Endothelial cell of umbilical vein (primary cell): Measurements from ENCODE around the gene CLDN19. TPM values are rescaled to one million over a fixed set of nuclear protein-coding genes. Genes with fewer than 3 reads are reported as not detected.
"Not testable (repeated sequence)": the region's sequence is repeated elsewhere in the genome, so short reads cannot be mapped to it uniquely, and the experiment has no call there.

Experiments
- BruUV-seq: library from RNA; stranded (reverse); fragments of 400-500 nt; replicated peaks from 2 replicates; lab custom pipeline; 2021; lab: Mats Ljungman, UMichigan
- CTCF ChIA-PET: fragments of 300-600, 350-600 bp; sonication (Branson Sonifier 250); formaldehyde crosslinking; loops from one replicate; lab custom pipeline; 2021; ENCODE audit warnings: antibody characterized with exemption, inconsistent platforms; lab: Charles Lee
- POLR2A ChIA-PET: fragments of 300-600, 350-600 bp; sonication (Branson Sonifier 250); formaldehyde crosslinking; loops from one replicate; lab custom pipeline; 2021; ENCODE audit warnings: antibody characterized with exemption, inconsistent platforms; lab: Charles Lee
- DNase-seq: peaks from one replicate; pipeline ENCODE4 v3.0.0-alpha.2; 2011; ENCODE audit warnings: low read depth, low spot score
- FAIRE-seq: peaks from 2 replicates; lab custom pipeline; 2011; peaks lifted over from hg19 to GRCh38; lab: Jason Lieb, UNC
- H2AFZ ChIP-seq: 2 replicates; pipeline ENCODE4 v1.6.0; 2012; ENCODE audit warnings: low read depth, low read length, control low read depth, inconsistent platforms
- H3K27ac ChIP-seq: 2 replicates; pipeline ENCODE4 v1.5.1; 2011; ENCODE audit warnings: low read depth, mild to moderate bottlenecking, control low read depth, low read length, moderate library complexity; ENCODE audit not compliant: insufficient read depth
- H3K27me3 ChIP-seq, 2 experiments: 2 replicates each; pipeline versions ENCODE4 v1.6.0 to v1.6.1; 2011; ENCODE audit warnings: low read length in 2 of 2, mixed read lengths in 1 of 2; ENCODE audit not compliant: control insufficient read depth in 2 of 2, insufficient read depth in 2 of 2
- H3K36me3 ChIP-seq, 2 experiments: 2 replicates in 1 of 2; 3 replicates in 1 of 2; pipeline ENCODE4 v1.5.1; 2011; ENCODE audit warnings: low read length in 2 of 2, mild to moderate bottlenecking in 1 of 2, moderate library complexity in 1 of 2; ENCODE audit not compliant: control insufficient read depth in 2 of 2, insufficient read depth in 2 of 2; ENCODE audit errors: extremely low read depth in 1 of 2
- H3K4me1 ChIP-seq: 3 replicates; pipeline ENCODE4 v1.5.1; 2011; ENCODE audit warnings: mild to moderate bottlenecking, low read length; ENCODE audit not compliant: control insufficient read depth, insufficient read depth; ENCODE audit errors: extremely low read depth
- H3K4me2 ChIP-seq: 2 replicates; pipeline ENCODE4 v1.6.1; 2011; ENCODE audit warnings: low read length, control low read depth, mixed read lengths; ENCODE audit not compliant: insufficient read depth
- H3K4me3 ChIP-seq, 3 experiments: fragments of 200-600 bp in 1 of 3; sonication (generic), shearing (Covaris generic) in 1 of 3; replicated peaks in 1 of 3; 2 replicates each; pipeline ENCODE4 v1.5.1; 2011 to 2016; ENCODE audit warnings: control low read depth in 3 of 3, low read length in 3 of 3, mild to moderate bottlenecking in 2 of 3, inconsistent platforms in 1 of 3, low read depth in 1 of 3, moderate library complexity in 1 of 3; ENCODE audit not compliant: insufficient read depth in 1 of 3
- H3K79me2 ChIP-seq: 2 replicates; pipeline ENCODE4 v1.6.0; 2012; ENCODE audit warnings: low read length, inconsistent platforms; ENCODE audit not compliant: control insufficient read depth, insufficient read depth
- H3K9ac ChIP-seq: replicated peaks from 2 replicates; pipeline ENCODE3; 2011; ENCODE audit warnings: low read length, control low read depth; ENCODE audit not compliant: insufficient read depth; ENCODE audit errors: extremely low read depth
- H3K9me1 ChIP-seq: replicated peaks from 3 replicates; pipeline ENCODE4 v1.6.0; 2011; ENCODE audit warnings: mild to moderate bottlenecking, low read length; ENCODE audit not compliant: control insufficient read depth, insufficient read depth; ENCODE audit errors: extremely low read depth
- H3K9me3 ChIP-seq: replicated peaks from 2 replicates; pipeline ENCODE4 v1.5.1; 2012; ENCODE audit warnings: low read length, inconsistent platforms; ENCODE audit not compliant: control insufficient read depth, insufficient read depth
- H4K20me1 ChIP-seq: replicated peaks from 2 replicates; pipeline ENCODE3; 2011; ENCODE audit warnings: mild to moderate bottlenecking, low read length; ENCODE audit not compliant: control insufficient read depth, insufficient read depth; ENCODE audit errors: extremely low read depth
- EZH2 ChIP-seq: IDR thresholded peaks from 2 replicates; pipeline ENCODE4 v1.6.1; 2012; ENCODE audit warnings: borderline replicate concordance, low read depth, mild to moderate bottlenecking, moderate library complexity, low read length, inconsistent platforms; ENCODE audit not compliant: severe bottlenecking
- FOS ChIP-seq: IDR thresholded peaks from 2 replicates; pipeline ENCODE4 v1.6.1; 2011; ENCODE audit warnings: mild to moderate bottlenecking, low read length, moderate library complexity, borderline replicate concordance; ENCODE audit not compliant: insufficient read depth
- GATA2 ChIP-seq: IDR thresholded peaks from 2 replicates; pipeline ENCODE4 v1.7.0; 2011; ENCODE audit warnings: low read depth, mild to moderate bottlenecking, moderate library complexity, mixed read lengths, low read length; ENCODE audit not compliant: insufficient read length, insufficient read depth
- JUN ChIP-seq: IDR thresholded peaks from 2 replicates; pipeline ENCODE4 v1.6.1; 2011; ENCODE audit warnings: borderline replicate concordance, low read depth; ENCODE audit not compliant: insufficient read length, insufficient read depth
- MYC ChIP-seq: IDR thresholded peaks from one replicate; pipeline ENCODE4 v1.6.1; 2011; ENCODE audit warnings: mild to moderate bottlenecking, low read depth, low read length
- POLR2A ChIP-seq: IDR thresholded peaks from 2 replicates; pipeline ENCODE4 v1.6.1; 2012; ENCODE audit warnings: low read depth, mild to moderate bottlenecking, control low read depth, low read length
- POLR2AphosphoS5 ChIP-seq: IDR thresholded peaks from 2 replicates; pipeline ENCODE4 v1.6.1; 2012; ENCODE audit warnings: low read depth, mild to moderate bottlenecking, control low read depth, low read length, moderate library complexity; ENCODE audit not compliant: insufficient read depth
- dilution Hi-C: fragments of 300-500 bp; cut with MboI; formaldehyde crosslinking; loops from one replicate; pipeline ENCODE4 v1.15.0; 2019; ENCODE audit warnings: low sequenced_read_pairs; ENCODE audit not compliant: extremely low pct_ligation_motif_present
- intact Hi-C: fragments of 100-400 bp; cut with micrococcal nuclease; formaldehyde crosslinking; loops from one replicate; pipeline ENCODE4 v1.10.0; 2022
- polyA plus RNA-seq, 4 experiments: library from polyadenylated mRNA; depleted of rRNA in 3 of 4; stranded (reverse) in 3 of 4; unstranded in 1 of 4; fragments of >200 nt; gene quantifications; 2 replicates each; pipeline versions ENCODE4 v1.2.1 to v1.2.3, GENCODE V29; 2011 to 2012; ENCODE audit warnings: missing spikeins in 1 of 4
- total RNA-seq: library from RNA; stranded (reverse); gene quantifications from 2 replicates; pipeline ENCODE4 v1.2.3, GENCODE V29; 2021
- TF ChIP-seq, protein P1 (sequence below): IDR thresholded peaks from 2 replicates; pipeline ENCODE4 v1.6.1; 2011; ENCODE audit not compliant: insufficient read depth, insufficient read length
- TF ChIP-seq, protein P2 (sequence below), 2 donors: IDR thresholded peaks; 1 replicate in 1 of 2; 2 replicates in 1 of 2; pipeline ENCODE4 v1.5.1; 2011; ENCODE audit warnings: low read length in 2 of 2, mild to moderate bottlenecking in 2 of 2, moderate library complexity in 2 of 2, control low read depth in 1 of 2, inconsistent platforms in 1 of 2, low read depth in 1 of 2; ENCODE audit not compliant: insufficient read depth in 1 of 2; ENCODE audit errors: extremely low read depth in 1 of 2

Gene CLDN19
- total and polyA plus RNA-seq, 2 donors (not counting 3 experiments of a cell fraction or from before 2014, with no cell fraction given) = not detected

DNA sequence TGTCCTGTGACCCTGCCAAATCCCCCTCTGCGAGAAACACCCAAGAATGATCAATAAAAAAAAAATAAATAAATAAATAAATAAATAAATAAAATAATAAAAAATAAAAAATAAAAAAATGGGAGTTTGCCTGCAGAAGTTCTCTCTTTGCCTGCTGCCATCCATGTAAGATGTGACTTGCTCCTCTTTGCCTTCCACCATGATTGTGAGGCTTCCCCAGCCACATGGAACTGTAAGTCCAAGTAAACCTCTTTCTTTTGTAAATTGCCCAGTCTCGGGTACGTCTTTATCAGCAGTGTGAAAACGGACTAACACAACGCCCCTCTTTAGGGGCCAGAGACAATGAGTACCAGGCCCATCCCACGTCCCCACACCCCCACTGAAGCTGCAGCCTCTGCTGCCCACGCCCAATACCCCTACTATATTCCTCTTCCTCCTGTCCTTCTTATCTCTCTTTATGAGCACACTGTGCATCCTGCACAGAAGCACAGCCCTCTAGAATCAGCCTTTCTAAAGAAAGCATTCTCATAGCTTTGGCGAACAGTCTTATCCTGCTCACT is 11.6 kb upstream of the CLDN19 start:
- intact Hi-C loops, H3K9ac ChIP-seq, H3K9me3 ChIP-seq, BruUV-seq, H3K79me2 ChIP-seq, CTCF ChIA-PET, H2AFZ ChIP-seq, H4K20me1 ChIP-seq, POLR2A ChIA-PET, FAIRE-seq, H3K4me3 ChIP-seq, DNase-seq, H3K27ac ChIP-seq, H3K4me1 ChIP-seq, dilution Hi-C loops, H3K9me1 ChIP-seq, H3K27me3 ChIP-seq, H3K4me2 ChIP-seq: not testable (repeated sequence)
- peaks cover 30 to 70% of the 10 kb centered on the region in 2 experiments for H3K36me3 ChIP-seq

DNA sequence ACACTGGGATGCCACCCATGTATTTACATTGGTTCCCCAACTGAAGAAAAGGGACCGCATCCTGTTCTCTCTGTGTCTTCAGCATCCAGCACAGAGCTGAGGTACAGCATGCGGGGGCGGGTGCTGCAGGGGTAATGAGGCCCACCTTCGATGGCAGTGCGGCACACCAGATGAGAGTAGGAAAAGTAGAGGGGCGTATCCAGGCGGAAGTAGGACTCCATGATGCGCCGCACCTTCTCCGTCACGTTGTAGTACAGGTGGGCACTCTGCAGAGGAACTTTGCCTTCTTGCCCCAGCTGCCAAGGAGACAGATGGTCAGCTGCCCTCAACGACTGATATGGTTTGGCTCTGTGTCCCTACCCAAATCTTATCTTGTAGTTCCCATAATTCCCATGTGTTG is 10.0 kb upstream of the CLDN19 start:
- Histone ChIP-seq H3K4me1 (no peaks in the 10 kb centered on the region), H3K4me2 (no peak overlapping the region), H3K36me3 (peaks cover 17 to 62% of the 10 kb centered on the region in 2 experiments), H3K9me1 (no peaks in the 10 kb centered on the region), H3K9ac (no peak overlapping the region), H3K4me3 (no peak overlapping the region), H2AFZ (no peak overlapping the region), H3K27me3 (no peaks in the 10 kb centered on the region), H3K9me3 (no peaks in the 10 kb centered on the region), H3K79me2 (no peaks in the 10 kb centered on the region), H4K20me1 (no peaks in the 10 kb centered on the region), H3K27ac (no peak overlapping the region)
- dilution Hi-C loops (no loop called here), intact Hi-C loops (no loop called here)
- ChIA-PET CTCF (interaction anchor here (1.1 to 3.0 kb wide), 2 partner anchors 16 to 172 kb away, joined by 3 to 18 read pairs; no protein-coding TSS in a partner anchor), POLR2A (no interaction called here)
- FAIRE-seq = no peak
- no peak for DNase-seq
- no TSS peak for BruUV-seq
- TF ChIP-seq FOS = no peak
- TF ChIP-seq, protein P1, sequence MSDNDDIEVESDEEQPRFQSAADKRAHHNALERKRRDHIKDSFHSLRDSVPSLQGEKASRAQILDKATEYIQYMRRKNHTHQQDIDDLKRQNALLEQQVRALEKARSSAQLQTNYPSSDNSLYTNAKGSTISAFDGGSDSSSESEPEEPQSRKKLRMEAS = no peak
- no peak for TF ChIP-seq EZH2
- no peak for TF ChIP-seq POLR2AphosphoS5
- TF ChIP-seq POLR2A = no peak
- TF ChIP-seq, protein P2, sequence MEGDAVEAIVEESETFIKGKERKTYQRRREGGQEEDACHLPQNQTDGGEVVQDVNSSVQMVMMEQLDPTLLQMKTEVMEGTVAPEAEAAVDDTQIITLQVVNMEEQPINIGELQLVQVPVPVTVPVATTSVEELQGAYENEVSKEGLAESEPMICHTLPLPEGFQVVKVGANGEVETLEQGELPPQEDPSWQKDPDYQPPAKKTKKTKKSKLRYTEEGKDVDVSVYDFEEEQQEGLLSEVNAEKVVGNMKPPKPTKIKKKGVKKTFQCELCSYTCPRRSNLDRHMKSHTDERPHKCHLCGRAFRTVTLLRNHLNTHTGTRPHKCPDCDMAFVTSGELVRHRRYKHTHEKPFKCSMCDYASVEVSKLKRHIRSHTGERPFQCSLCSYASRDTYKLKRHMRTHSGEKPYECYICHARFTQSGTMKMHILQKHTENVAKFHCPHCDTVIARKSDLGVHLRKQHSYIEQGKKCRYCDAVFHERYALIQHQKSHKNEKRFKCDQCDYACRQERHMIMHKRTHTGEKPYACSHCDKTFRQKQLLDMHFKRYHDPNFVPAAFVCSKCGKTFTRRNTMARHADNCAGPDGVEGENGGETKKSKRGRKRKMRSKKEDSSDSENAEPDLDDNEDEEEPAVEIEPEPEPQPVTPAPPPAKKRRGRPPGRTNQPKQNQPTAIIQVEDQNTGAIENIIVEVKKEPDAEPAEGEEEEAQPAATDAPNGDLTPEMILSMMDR (IDR thresholded peaks at IDR 0.05; ENCODE audit: extremely low read depth in 1 of 2, insufficient read depth in 1 of 2, low read depth in 1 of 2, low read length in 2 of 2) = no peak
- TF ChIP-seq JUN = no peak
- TF ChIP-seq GATA2 = no peak
- no peak for TF ChIP-seq MYC
